SK-N-SH (cell line): ENCODE results near the gene PRKG1. TPM values are rescaled to one million over a fixed set of nuclear protein-coding genes. Genes with fewer than 3 reads are reported as not detected.

Experiments used
- CTCF ChIA-PET: fragments of 300-600, 350-600 bp; formaldehyde crosslinking; extraction: SDS; loops from one replicate; lab custom pipeline; 2021; lab: Yijun Ruan, JAX
- POLR2A ChIA-PET: fragments of 350-600 bp; sonication (Branson Sonifier 250); formaldehyde crosslinking; extraction: SDS; loops from one replicate; lab custom pipeline; 2020; ENCODE audit warnings: antibody characterized with exemption, inconsistent platforms; lab: Yijun Ruan, JAX
- DNase-seq: peaks from one replicate; pipeline ENCODE4 v3.0.0; 2012
- H2AFZ ChIP-seq: fragments of 200-600 bp; sonication (generic); 2 replicates; pipeline ENCODE4 v1.8.1; 2016; ENCODE audit warnings: antibody characterized with exemption, mild to moderate bottlenecking, low read depth
- H3F3A ChIP-seq: fragments of 200-600 bp; sonication (generic); replicated peaks from 2 replicates; pipeline ENCODE3; 2016; ENCODE audit warnings: antibody characterized with exemption, mild to moderate bottlenecking; ENCODE audit not compliant: insufficient read depth
- H3K27ac ChIP-seq, 2 experiments: fragments of 200-500 bp in 1 of 2; fragments of 200-600 bp in 1 of 2; sonication (Bioruptor generic) in 1 of 2; sonication (generic), shearing (Covaris generic) in 1 of 2; 2 replicates each; pipeline versions ENCODE4 v1.5.1 to v1.6.1; 2014 to 2016; ENCODE audit warnings: low read depth in 2 of 2, inconsistent platforms in 1 of 2, low read length in 1 of 2, mild to moderate bottlenecking in 1 of 2, mixed read lengths in 1 of 2
- H3K27me3 ChIP-seq: fragments of 200-600 bp; sonication (generic), shearing (Covaris generic); 2 replicates; pipeline ENCODE4 v1.6.1; 2016; ENCODE audit warnings: mixed run types; ENCODE audit not compliant: insufficient read depth
- H3K36me3 ChIP-seq, 2 experiments: fragments of 200-500 bp in 1 of 2; fragments of 200-600 bp in 1 of 2; sonication (Bioruptor generic) in 1 of 2; sonication (generic) in 1 of 2; replicated peaks in 1 of 2; 2 replicates each; pipeline versions ENCODE3 to v1.5.1; 2014 to 2016; ENCODE audit warnings: low read length in 1 of 2, mild to moderate bottlenecking in 1 of 2; ENCODE audit not compliant: insufficient read depth in 2 of 2, control insufficient read depth in 1 of 2
- H3K4me1 ChIP-seq, 2 experiments: fragments of 200-500 bp in 1 of 2; fragments of 200-600 bp in 1 of 2; sonication (Bioruptor generic) in 1 of 2; sonication (generic), shearing (Covaris generic) in 1 of 2; 2 replicates each; pipeline versions ENCODE4 v1.5.1 to v1.6.1; 2014 to 2016; ENCODE audit warnings: low read depth in 1 of 2, low read length in 1 of 2, mixed run types in 1 of 2; ENCODE audit not compliant: insufficient read depth in 2 of 2, control insufficient read depth in 1 of 2
- H3K4me2 ChIP-seq: fragments of 200-600 bp; sonication (generic), shearing (Covaris generic); 2 replicates; pipeline ENCODE4 v1.6.1; 2017; ENCODE audit warnings: mixed run types
- H3K4me3 ChIP-seq, 2 experiments: fragments of 200-500 bp in 1 of 2; fragments of 200-600 bp in 1 of 2; sonication (Bioruptor generic) in 1 of 2; sonication (generic), shearing (Covaris generic) in 1 of 2; 2 replicates each; pipeline versions ENCODE4 v1.5.1 to v1.8.1; 2014 to 2016; ENCODE audit warnings: low read depth in 2 of 2, inconsistent platforms in 1 of 2, low read length in 1 of 2, mild to moderate bottlenecking in 1 of 2, mixed read lengths in 1 of 2, moderate library complexity in 1 of 2
- H3K79me2 ChIP-seq: fragments of 200-600 bp; sonication (generic); 2 replicates; pipeline ENCODE4 v1.8.1; 2017; ENCODE audit warnings: mild to moderate bottlenecking; ENCODE audit not compliant: insufficient read depth
- H3K9ac ChIP-seq: fragments of 200-600 bp; sonication (generic); 2 replicates; pipeline ENCODE4 v1.6.1; 2017; ENCODE audit warnings: mixed run types
- H3K9me2 ChIP-seq: fragments of 200-600 bp; sonication (generic); 2 replicates; pipeline ENCODE4 v1.6.1; 2017; ENCODE audit warnings: mixed run types
- H3K9me3 ChIP-seq: fragments of 200-600 bp; sonication (generic); 2 replicates; pipeline ENCODE4 v1.6.1; 2017; ENCODE audit warnings: mixed run types, mild to moderate bottlenecking, moderate library complexity
- H4K20me1 ChIP-seq: fragments of 200-600 bp; sonication (generic); 2 replicates; pipeline ENCODE4 v1.6.1; 2017; ENCODE audit warnings: mild to moderate bottlenecking, mixed run types; ENCODE audit not compliant: insufficient read depth
- CHD2 ChIP-seq: fragments of 150-350 bp; IDR thresholded peaks from 2 replicates; pipeline ENCODE4 v1.6.1; 2018; ENCODE audit warnings: low read length; ENCODE audit not compliant: partially characterized antibody
- CTCF ChIP-seq: fragments of 200-600 bp; sonication (generic); IDR thresholded peaks from 2 replicates; pipeline ENCODE4 v1.6.1; 2017; ENCODE audit warnings: antibody characterized with exemption, mild to moderate bottlenecking, moderate library complexity
- FOSL2 ChIP-seq: IDR thresholded peaks from 2 replicates; pipeline ENCODE4 v1.4.0; 2012; ENCODE audit warnings: low read depth, mild to moderate bottlenecking, moderate library complexity, borderline replicate concordance
- GABPA ChIP-seq: IDR thresholded peaks from 2 replicates; pipeline ENCODE4 v1.4.0; 2012; ENCODE audit warnings: low read depth, mild to moderate bottlenecking
- GATA2 ChIP-seq: sonication (generic); formaldehyde crosslinking; IDR thresholded peaks from 2 replicates; pipeline ENCODE4 v1.5.0; 2020; ENCODE audit warnings: mild to moderate bottlenecking, missing genetic modification reagents
- JUND ChIP-seq: IDR thresholded peaks from 2 replicates; pipeline ENCODE4 v1.4.0; 2012
- MAX ChIP-seq: IDR thresholded peaks from 2 replicates; pipeline ENCODE4 v1.4.0; 2012; ENCODE audit warnings: low read depth
- RCOR1 ChIP-seq: fragments of 150-350 bp; IDR thresholded peaks from 2 replicates; pipeline ENCODE4 v1.6.1; 2017; ENCODE audit warnings: antibody characterized with exemption, low read length
- RFX5 ChIP-seq: IDR thresholded peaks from 2 replicates; pipeline ENCODE4 v1.6.1; 2012; ENCODE audit warnings: mild to moderate bottlenecking, improper control_type of control experiment, low read length
- SMC3 ChIP-seq: IDR thresholded peaks from 2 replicates; pipeline ENCODE4 v1.6.1; 2012; ENCODE audit warnings: low read depth, low read length, improper control_type of control experiment
- TAF1 ChIP-seq: IDR thresholded peaks from 2 replicates; pipeline ENCODE4 v1.6.1; 2012; ENCODE audit warnings: low read depth, mild to moderate bottlenecking, low read length, moderate library complexity, borderline replicate concordance
- TEAD4 ChIP-seq: IDR thresholded peaks from 2 replicates; pipeline ENCODE4 v1.4.0; 2012; ENCODE audit warnings: mild to moderate bottlenecking, borderline replicate concordance; ENCODE audit not compliant: insufficient read depth
- WGBS: methylation state at CpG from one replicate; pipeline ENCODE4 v1.1.6; 2017; ENCODE audit warnings: low lambda C conversion rate; 5-methylcytosine and 5-hydroxymethylcytosine counted together
- polyA plus RNA-seq, 3 experiments: library from polyadenylated mRNA; depleted of rRNA; stranded (reverse); fragments of >200 nt; gene quantifications; 2 replicates each; pipeline ENCODE4 v1.2.3, GENCODE V29; 2012

PRKG1 gene
- polyA plus RNA-seq, 1 of the 3 experiments (the other 2 are of a cell fraction): 4.1 TPM

- Histone ChIP-seq H3K4me1 (no peaks in the 10 kb centered on the region), H3K4me2 (no peak overlapping the region), H3K27ac (no peak overlapping the region), H3K27me3 (no peaks in the 10 kb centered on the region), H3K79me2 (no peaks in the 10 kb centered on the region), H3K9ac (no peak overlapping the region), H4K20me1 (no peaks in the 10 kb centered on the region), H3K4me3 (no peak overlapping the region), H3K36me3 (no peaks in the 10 kb centered on the region), H3K9me3 (no peaks in the 10 kb centered on the region), H3K9me2 (no peaks in the 10 kb centered on the region), H3F3A (no peaks in the 10 kb centered on the region), H2AFZ (no peak overlapping the region)
- no peak for TF ChIP-seq CHD2
- TF ChIP-seq SMC3: no peak
- TF ChIP-seq JUND: no peak
- no peak for DNase-seq
- ChIA-PET POLR2A (no interaction called here), CTCF (no interaction called here)
- 71% methylated on average over 3 of the region's 3 CpGs for WGBS
Observed at GRCh38 chr10:51788273-51788672, 714.0 kb downstream of the PRKG1 start.

GRCh38 chr10:51789118-51789517 lies 714.8 kb downstream of the PRKG1 start:
- H3K4me2 ChIP-seq: no peak overlapping the region
- CTCF ChIA-PET: interaction anchor here (0.9 kb wide), 1 partner anchor 123 kb away, joined by 3 read pairs; no protein-coding TSS in a partner anchor
- H3K4me3 ChIP-seq: no peak overlapping the region
- H3K27me3 ChIP-seq: no peaks in the 10 kb centered on the region
- TF ChIP-seq RFX5 (no peak), TEAD4 (no peak), GATA2 (CRISPR knock-in tag) (no peak), CTCF (no peak), GABPA (no peak), TAF1 (no peak), RCOR1 (no peak), MAX (no peak), FOSL2 (no peak)
- no peaks in the 10 kb centered on the region for H3K36me3 ChIP-seq
- no peak overlapping the region for H3K27ac ChIP-seq
- H2AFZ ChIP-seq: no peak overlapping the region
- no peaks in the 10 kb centered on the region for H4K20me1 ChIP-seq
- DNase-seq: no peak
- H3K79me2 ChIP-seq: no peaks in the 10 kb centered on the region
- WGBS: 80% methylated on average over 1 of the region's 1 CpG
- H3K9me3 ChIP-seq: no peaks in the 10 kb centered on the region
- POLR2A ChIA-PET: no interaction called here
- no peaks in the 10 kb centered on the region for H3F3A ChIP-seq
- no peak overlapping the region for H3K9ac ChIP-seq
- no peaks in the 10 kb centered on the region for H3K4me1 ChIP-seq
- no peaks in the 10 kb centered on the region for H3K9me2 ChIP-seq
